Endodermal cell (in vitro differentiated cells): ENCODE data around the gene AGFG1. TPM values are rescaled to one million over a fixed set of nuclear protein-coding genes. Genes with fewer than 3 reads are reported as not detected.

Experiments
- DNase-seq: peaks from one replicate; pipeline ENCODE4 v3.0.0-alpha.2; 2017
- H3K27ac ChIP-seq: 2 replicates; pipeline ENCODE4 v1.5.1; 2013; ENCODE audit warnings: mild to moderate bottlenecking, low read depth, low read length, moderate library complexity
- H3K27me3 ChIP-seq: 2 replicates; pipeline ENCODE4 v1.6.1; 2013; ENCODE audit warnings: mild to moderate bottlenecking, low read length, moderate library complexity; ENCODE audit not compliant: insufficient read depth, control insufficient read depth, poor library complexity, severe bottlenecking
- H3K36me3 ChIP-seq: 2 replicates; pipeline ENCODE4 v1.7.0; 2013; ENCODE audit warnings: mild to moderate bottlenecking, low read length, moderate library complexity; ENCODE audit not compliant: control insufficient read depth, insufficient read depth
- H3K4me1 ChIP-seq: one replicate; pipeline ENCODE4 v1.7.0; 2013; ENCODE audit warnings: low read length; ENCODE audit not compliant: control insufficient read depth, insufficient read depth
- H3K4me3 ChIP-seq: 2 replicates; pipeline ENCODE4 v1.5.1; 2013; ENCODE audit warnings: mild to moderate bottlenecking, low read length, moderate library complexity
- H3K9ac ChIP-seq: 2 replicates; pipeline ENCODE4 v1.6.1; 2013; ENCODE audit warnings: mild to moderate bottlenecking, low read length, moderate library complexity; ENCODE audit not compliant: poor library complexity, severe bottlenecking; ENCODE audit errors: extremely low read depth
- H3K9me3 ChIP-seq: 2 replicates; pipeline ENCODE4 v1.6.1; 2013; ENCODE audit warnings: mild to moderate bottlenecking, low read length, moderate library complexity; ENCODE audit not compliant: control insufficient read depth
- H3K27ac Mint-ChIP-seq: 2 replicates; pipeline ENCODE4 v1.8.0; 2020; ENCODE audit warnings: mixed read lengths
- H3K27me3 Mint-ChIP-seq: 2 replicates; pipeline ENCODE4 v1.8.0; 2021; ENCODE audit warnings: mild to moderate bottlenecking, mixed read lengths; ENCODE audit not compliant: insufficient read depth
- H3K36me3 Mint-ChIP-seq: 2 replicates; pipeline ENCODE4 v1.8.0; 2020; ENCODE audit warnings: low read depth, mixed read lengths
- H3K4me1 Mint-ChIP-seq: 2 replicates; pipeline ENCODE4 v1.8.0; 2020; ENCODE audit warnings: mixed read lengths
- H3K4me3 Mint-ChIP-seq: 2 replicates; pipeline ENCODE4 v1.8.0; 2020; ENCODE audit warnings: mild to moderate bottlenecking, moderate library complexity, mixed read lengths
- H3K9me3 Mint-ChIP-seq: 2 replicates; pipeline ENCODE4 v1.8.0; 2020; ENCODE audit warnings: mild to moderate bottlenecking, mixed read lengths
- WGBS, 2 experiments: methylation state at CpG; one replicate each; pipeline versions ENCODE4 v1.1.5 to v1.1.7; 2013; ENCODE audit warnings: missing lambda C conversion rate in 2 of 2, mixed read lengths in 1 of 2; ENCODE audit not compliant: insufficient coverage in 1 of 2, insufficient read length in 1 of 2; 5-methylcytosine and 5-hydroxymethylcytosine counted together
- total RNA-seq, 2 donors: library from RNA; stranded (reverse); fragmentation: NEBNext Ultra II Directional in 1 of 2; extraction: Animal tissue kit (Norgen Biotek cat#: 25700) in 1 of 2; gene quantifications; 2 replicates in 1 of 2; 3 replicates in 1 of 2; pipeline ENCODE4 v1.2.1, GENCODE V29; 2021
- TF ChIP-seq, protein P1 (sequence below): fragments of 200-600 bp; sonication (generic); conservative IDR thresholded peaks from 2 replicates; pipeline ENCODE4 v1.5.0; 2021; ENCODE audit warnings: antibody characterized with exemption, mild to moderate bottlenecking

Gene AGFG1
- total RNA-seq, 2 donors from 2014 or later: 90.3 to 92.0 TPM

DNA sequence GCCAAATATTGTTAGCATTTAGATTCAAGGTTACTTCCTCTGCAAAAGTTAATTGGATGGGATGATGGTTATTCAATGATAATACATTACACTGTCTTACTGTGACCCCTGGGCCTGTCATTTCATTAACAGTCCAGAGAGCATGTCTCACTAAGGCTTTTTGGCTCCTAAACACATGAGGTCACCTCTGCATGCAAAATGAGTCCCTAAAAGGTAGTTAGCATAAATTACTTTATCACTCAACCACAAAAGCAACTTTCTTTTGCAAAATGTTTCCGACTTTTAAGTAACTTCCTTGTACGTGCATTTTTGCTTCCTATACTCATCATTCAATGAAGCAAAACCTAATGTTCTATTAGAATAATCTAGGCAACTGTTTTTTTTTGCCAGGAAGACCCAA is 16.8 kb upstream of the AGFG1 start:
- no peak overlapping the region for H3K9ac ChIP-seq
- TF ChIP-seq, protein P1, sequence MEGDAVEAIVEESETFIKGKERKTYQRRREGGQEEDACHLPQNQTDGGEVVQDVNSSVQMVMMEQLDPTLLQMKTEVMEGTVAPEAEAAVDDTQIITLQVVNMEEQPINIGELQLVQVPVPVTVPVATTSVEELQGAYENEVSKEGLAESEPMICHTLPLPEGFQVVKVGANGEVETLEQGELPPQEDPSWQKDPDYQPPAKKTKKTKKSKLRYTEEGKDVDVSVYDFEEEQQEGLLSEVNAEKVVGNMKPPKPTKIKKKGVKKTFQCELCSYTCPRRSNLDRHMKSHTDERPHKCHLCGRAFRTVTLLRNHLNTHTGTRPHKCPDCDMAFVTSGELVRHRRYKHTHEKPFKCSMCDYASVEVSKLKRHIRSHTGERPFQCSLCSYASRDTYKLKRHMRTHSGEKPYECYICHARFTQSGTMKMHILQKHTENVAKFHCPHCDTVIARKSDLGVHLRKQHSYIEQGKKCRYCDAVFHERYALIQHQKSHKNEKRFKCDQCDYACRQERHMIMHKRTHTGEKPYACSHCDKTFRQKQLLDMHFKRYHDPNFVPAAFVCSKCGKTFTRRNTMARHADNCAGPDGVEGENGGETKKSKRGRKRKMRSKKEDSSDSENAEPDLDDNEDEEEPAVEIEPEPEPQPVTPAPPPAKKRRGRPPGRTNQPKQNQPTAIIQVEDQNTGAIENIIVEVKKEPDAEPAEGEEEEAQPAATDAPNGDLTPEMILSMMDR: no peak
- H3K9me3 ChIP-seq: no peaks in the 10 kb centered on the region
- H3K36me3 Mint-ChIP-seq: no peaks in the 10 kb centered on the region
- H3K27me3 Mint-ChIP-seq: no peaks in the 10 kb centered on the region
- H3K27ac Mint-ChIP-seq: no peak overlapping the region
- DNase-seq: no peak
- 67 to 80% methylated on average over 2 of the region's 2 CpGs for WGBS, 2 experiments
- H3K27ac ChIP-seq: no peak overlapping the region
- no peaks in the 10 kb centered on the region for H3K4me1 ChIP-seq
- H3K4me3 ChIP-seq: no peak overlapping the region
- no peak overlapping the region for H3K4me3 Mint-ChIP-seq
- no peaks in the 10 kb centered on the region for H3K4me1 Mint-ChIP-seq
- H3K36me3 ChIP-seq: no peaks in the 10 kb centered on the region
- no peaks in the 10 kb centered on the region for H3K9me3 Mint-ChIP-seq
- H3K27me3 ChIP-seq: no peaks in the 10 kb centered on the region

DNA sequence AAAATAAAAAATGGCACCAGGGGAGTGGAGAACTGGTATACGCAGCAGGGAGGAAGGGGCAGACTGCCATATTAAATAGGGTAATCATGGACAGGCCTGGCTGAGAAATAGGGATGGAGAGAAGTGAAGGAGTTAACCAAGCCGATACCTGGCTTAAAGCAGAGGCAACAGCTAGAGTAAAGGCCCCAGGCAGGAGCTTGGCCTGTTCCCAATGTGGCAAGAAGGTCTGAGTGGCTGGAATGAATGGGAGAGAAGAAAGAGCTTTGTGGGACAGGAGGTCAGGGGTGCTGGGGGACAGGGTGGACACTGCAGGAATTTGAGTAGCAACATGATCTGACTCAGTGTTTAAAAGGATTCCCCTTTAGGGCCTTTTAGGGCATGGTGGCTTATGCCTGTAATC is 15.9 kb upstream of the AGFG1 start:
- H3K27ac ChIP-seq: no peak overlapping the region
- no peak overlapping the region for H3K9ac ChIP-seq
- H3K4me1 ChIP-seq: no peaks in the 10 kb centered on the region
- no peak overlapping the region for H3K27ac Mint-ChIP-seq
- TF ChIP-seq, protein P1: no peak
- H3K27me3 ChIP-seq: no peaks in the 10 kb centered on the region
- H3K9me3 ChIP-seq: no peaks in the 10 kb centered on the region
- no peaks in the 10 kb centered on the region for H3K36me3 Mint-ChIP-seq
- H3K4me3 Mint-ChIP-seq: no peak overlapping the region
- DNase-seq: no peak
- H3K36me3 ChIP-seq: no peaks in the 10 kb centered on the region
- H3K4me1 Mint-ChIP-seq: no peaks in the 10 kb centered on the region
- WGBS, 2 experiments: 92 to 100% methylated on average over 2 of the region's 2 CpGs
- H3K27me3 Mint-ChIP-seq: no peaks in the 10 kb centered on the region
- no peaks in the 10 kb centered on the region for H3K9me3 Mint-ChIP-seq
- no peak overlapping the region for H3K4me3 ChIP-seq

DNA sequence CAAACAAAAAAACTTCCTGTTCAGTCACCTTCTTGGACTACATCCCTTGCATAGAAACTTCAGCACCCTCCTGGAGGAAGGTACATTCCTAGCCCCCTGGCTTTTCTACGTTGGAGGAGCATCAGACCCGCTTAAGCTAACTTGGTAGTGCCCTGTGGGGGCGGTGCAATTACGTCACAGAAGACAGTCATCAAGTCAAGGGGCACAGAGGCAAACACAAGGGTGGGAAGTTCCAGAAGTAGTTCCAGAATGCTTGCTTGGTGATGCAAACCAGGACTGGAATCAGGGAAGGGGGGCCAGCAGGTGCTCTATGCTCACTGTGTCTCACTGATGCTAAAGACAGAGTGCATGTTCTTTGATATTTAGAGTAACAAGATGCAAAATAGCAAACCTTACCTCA is 15.2 kb upstream of the AGFG1 start:
- H3K27me3 ChIP-seq: no peaks in the 10 kb centered on the region
- no peaks in the 10 kb centered on the region for H3K27me3 Mint-ChIP-seq
- H3K27ac Mint-ChIP-seq: no peak overlapping the region
- WGBS, 2 experiments: 88% methylated on average over 4 of the region's 4 CpGs; no CpG with 5 or more reads in 1 of the 2 experiments
- no peak overlapping the region for H3K9ac ChIP-seq
- no peak for DNase-seq
- H3K36me3 Mint-ChIP-seq: no peaks in the 10 kb centered on the region
- H3K27ac ChIP-seq: no peak overlapping the region
- no peak overlapping the region for H3K4me3 ChIP-seq
- no peaks in the 10 kb centered on the region for H3K36me3 ChIP-seq
- no peak overlapping the region for H3K4me3 Mint-ChIP-seq
- H3K4me1 ChIP-seq: no peaks in the 10 kb centered on the region
- no peaks in the 10 kb centered on the region for H3K9me3 ChIP-seq
- TF ChIP-seq, protein P1: no peak
- no peaks in the 10 kb centered on the region for H3K9me3 Mint-ChIP-seq
- H3K4me1 Mint-ChIP-seq: no peaks in the 10 kb centered on the region
